GM23338 (cell line): ENCODE measurements around the gene UBE3A. TPM values are rescaled to one million over a fixed set of nuclear protein-coding genes. Genes with fewer than 3 reads are reported as not detected.

Experiments used
- ATAC-seq: fragments of 200-7000 bp; cut with Tn5 transposase; 3 replicates; pipeline ENCODE4 v1.9.1; 2020
- DNase-seq: peaks from one replicate; pipeline ENCODE4 v3.0.0-alpha.2; 2015; ENCODE audit warnings: low spot score
- H2AFZ ChIP-seq: fragments of 200-600 bp; sonication (generic); 2 replicates; pipeline ENCODE4 v1.8.0; 2016; ENCODE audit warnings: antibody characterized with exemption, mild to moderate bottlenecking, moderate library complexity
- H3F3A ChIP-seq: fragments of 200-600 bp; sonication (generic); replicated peaks from 2 replicates; pipeline ENCODE4 v1.8.0; 2017; ENCODE audit warnings: antibody characterized with exemption, mixed run types, low read depth
- H3K27ac ChIP-seq: fragments of 200-600 bp; sonication (generic); 2 replicates; pipeline ENCODE4 v1.6.1; 2016; ENCODE audit warnings: low read depth
- H3K27me3 ChIP-seq: fragments of 200-600 bp; sonication (generic); 2 replicates; pipeline ENCODE4 v1.8.0; 2016; ENCODE audit warnings: mild to moderate bottlenecking, mixed run types, moderate library complexity; ENCODE audit not compliant: insufficient read depth
- H3K36me3 ChIP-seq: fragments of 200-600 bp; sonication (generic); 2 replicates; pipeline ENCODE4 v1.8.0; 2016; ENCODE audit warnings: mild to moderate bottlenecking; ENCODE audit not compliant: insufficient read depth
- H3K4me1 ChIP-seq: fragments of 200-600 bp; sonication (generic); 2 replicates; pipeline ENCODE4 v1.8.0; 2016; ENCODE audit warnings: mild to moderate bottlenecking, moderate library complexity; ENCODE audit not compliant: insufficient read depth
- H3K4me2 ChIP-seq: fragments of 200-600 bp; sonication (generic); 2 replicates; pipeline ENCODE4 v1.7.1; 2017; ENCODE audit warnings: mixed run types
- H3K4me3 ChIP-seq: fragments of 200-600 bp; sonication (generic); 2 replicates; pipeline ENCODE4 v1.6.1; 2016; ENCODE audit warnings: mixed run types
- H3K79me2 ChIP-seq: fragments of 200-600 bp; sonication (generic); replicated peaks from 2 replicates; pipeline ENCODE4 v1.8.0; 2017; ENCODE audit warnings: mild to moderate bottlenecking; ENCODE audit not compliant: insufficient read depth
- H3K9me2 ChIP-seq: fragments of 200-600 bp; sonication (generic); 2 replicates; pipeline ENCODE4 v1.8.0; 2017; ENCODE audit not compliant: insufficient read depth
- H4K20me1 ChIP-seq: fragments of 200-600 bp; sonication (generic); replicated peaks from 2 replicates; pipeline ENCODE4 v1.8.0; 2017; ENCODE audit warnings: mild to moderate bottlenecking; ENCODE audit not compliant: insufficient read depth
- H3K27ac Mint-ChIP-seq: 2 replicates; pipeline ENCODE4 v1.8.0; 2020; ENCODE audit warnings: inconsistent platforms, mild to moderate bottlenecking, moderate library complexity, mixed read lengths
- H3K27me3 Mint-ChIP-seq: 3 replicates; pipeline ENCODE4 v1.8.0; 2022; ENCODE audit warnings: low read depth, mild to moderate bottlenecking, moderate library complexity, mixed read lengths, inconsistent platforms; ENCODE audit not compliant: insufficient read depth, poor library complexity
- H3K36me3 Mint-ChIP-seq: 3 replicates; pipeline ENCODE4 v1.8.0; 2021; ENCODE audit warnings: low read depth, mild to moderate bottlenecking, inconsistent platforms, moderate library complexity, mixed read lengths
- H3K4me1 Mint-ChIP-seq: 3 replicates; pipeline ENCODE4 v1.8.0; 2020; ENCODE audit warnings: mild to moderate bottlenecking, inconsistent platforms, mixed read lengths
- H3K4me3 Mint-ChIP-seq: 3 replicates; pipeline ENCODE4 v1.8.0; 2021; ENCODE audit warnings: moderate library complexity, mild to moderate bottlenecking, inconsistent platforms, mixed read lengths
- H3K9me3 Mint-ChIP-seq: 3 replicates; pipeline ENCODE4 v1.8.0; 2020; ENCODE audit warnings: moderate library complexity, mild to moderate bottlenecking, inconsistent platforms, mixed read lengths
- CREB1 ChIP-seq: fragments of 250-450 bp; sonication (Bioruptor Pico); IDR thresholded peaks from 2 replicates; pipeline ENCODE4 v1.5.0; 2020; ENCODE audit warnings: low read depth, mild to moderate bottlenecking, moderate library complexity
- CTCF ChIP-seq, 2 experiments: fragments of 200-600 bp in 1 of 2; sonication (generic) in 1 of 2; conservative IDR thresholded peaks; 2 replicates each; pipeline versions ENCODE4 v1.5.1 to v1.6.1; 2016 to 2017; ENCODE audit warnings: antibody characterized with exemption in 2 of 2, low read depth in 2 of 2, mild to moderate bottlenecking in 2 of 2, moderate library complexity in 1 of 2
- EZH2 ChIP-seq: fragments of 200-600 bp; sonication (generic); IDR thresholded peaks from one replicate; pipeline ENCODE4 v1.8.0; 2017; ENCODE audit warnings: antibody characterized with exemption, mild to moderate bottlenecking, low read depth; ENCODE audit not compliant: unreplicated experiment
- EZH2phosphoT487 ChIP-seq: fragments of 200-600 bp; sonication (generic); IDR thresholded peaks from one replicate; pipeline ENCODE4 v1.8.1; 2018; ENCODE audit warnings: antibody characterized with exemption; ENCODE audit not compliant: unreplicated experiment
- JUNB ChIP-seq: IDR thresholded peaks from one replicate; pipeline ENCODE4 v1.6.1; 2016; ENCODE audit warnings: antibody characterized with exemption; ENCODE audit not compliant: unreplicated experiment
- NANOG ChIP-seq: IDR thresholded peaks from 2 replicates; pipeline ENCODE4 v1.6.1; 2016; ENCODE audit warnings: antibody characterized with exemption, borderline replicate concordance
- POLR2AphosphoS5 ChIP-seq: IDR thresholded peaks from 2 replicates; pipeline ENCODE4 v1.6.1; 2016; ENCODE audit warnings: antibody characterized with exemption, low read depth
- REST ChIP-seq: IDR thresholded peaks from one replicate; pipeline ENCODE4 v1.6.1; 2018; ENCODE audit warnings: antibody characterized with exemption; ENCODE audit not compliant: unreplicated experiment
- STAT1 ChIP-seq: IDR thresholded peaks from one replicate; pipeline ENCODE4 v1.6.1; 2016; ENCODE audit warnings: antibody characterized with exemption; ENCODE audit not compliant: unreplicated experiment
- ZNF114 ChIP-seq: fragments of 250-450 bp; sonication (Bioruptor Pico); IDR thresholded peaks from 2 replicates; pipeline ENCODE4 v1.5.0; 2020; ENCODE audit warnings: mild to moderate bottlenecking, moderate library complexity
- ZNF331 ChIP-seq: fragments of 250-450 bp; sonication (Bioruptor Pico); IDR thresholded peaks from 2 replicates; pipeline ENCODE4 v1.5.0; 2020; ENCODE audit warnings: low read depth, mild to moderate bottlenecking, moderate library complexity
- ZNF462 ChIP-seq: fragments of 250-450 bp; sonication (Bioruptor Pico); IDR thresholded peaks from 2 replicates; pipeline ENCODE4 v1.5.0; 2020; ENCODE audit warnings: mild to moderate bottlenecking, moderate library complexity
- polyA plus RNA-seq: library from polyadenylated mRNA; unstranded; fragments of >200 nt; fragmentation: Nextera tagmentation; extraction: Ambion mirVana; gene quantifications from 2 replicates; pipeline ENCODE4 v1.2.1, GENCODE V29; 2016
- total RNA-seq: library from RNA; depleted of rRNA; stranded (reverse); fragments of >200 nt; shearing (Covaris generic); gene quantifications from 2 replicates; pipeline ENCODE4 v1.2.3, GENCODE V29; 2014
- TF ChIP-seq, protein P1 (sequence below): IDR thresholded peaks from 2 replicates; pipeline ENCODE4 v1.6.1; 2016; ENCODE audit warnings: antibody characterized with exemption

UBE3A gene
- total and polyA plus RNA-seq, 2 experiments from 2014 or later, result 96.1 to 150 TPM

GRCh38 chr15:25446076-25446475 is 7.3 kb upstream of the UBE3A start:
- Histone ChIP-seq H3F3A (no peaks in the 10 kb centered on the region), H3K79me2 (no peaks in the 10 kb centered on the region), H3K4me1 (no peaks in the 10 kb centered on the region), H2AFZ (no peak overlapping the region), H3K4me3 (no peak overlapping the region), H3K4me2 (no peak overlapping the region), H3K27me3 (no peaks in the 10 kb centered on the region), H3K27ac (no peak overlapping the region), H3K9me2 (no peaks in the 10 kb centered on the region), H3K36me3 (peaks cover under 1% of the 10 kb centered on the region; the same call in 1 of the 2 replicates), H4K20me1 (no peaks in the 10 kb centered on the region)
- Mint-ChIP-seq H3K27me3 (peaks cover 2% of the 10 kb centered on the region), H3K4me3 (no peak overlapping the region), H3K9me3 (peaks cover 8% of the 10 kb centered on the region; the same call in 1 of the 3 replicates), H3K36me3 (no peaks in the 10 kb centered on the region; the same call in 2 of the 3 replicates), H3K27ac (no peak overlapping the region), H3K4me1 (no peaks in the 10 kb centered on the region)
- no peak for ATAC-seq
- TF ChIP-seq CREB1 (CRISPR knock-in tag), result no peak
- TF ChIP-seq ZNF462, result no peak
- TF ChIP-seq NANOG, result no peak
- no peak for TF ChIP-seq ZNF114 (CRISPR knock-in tag)
- no peak for TF ChIP-seq CTCF (conservative IDR thresholded peaks at IDR 0.05; ENCODE audit: low read depth in 2 of 2)
- no peak for TF ChIP-seq STAT1
- no peak for TF ChIP-seq JUNB
- TF ChIP-seq, protein P1, sequence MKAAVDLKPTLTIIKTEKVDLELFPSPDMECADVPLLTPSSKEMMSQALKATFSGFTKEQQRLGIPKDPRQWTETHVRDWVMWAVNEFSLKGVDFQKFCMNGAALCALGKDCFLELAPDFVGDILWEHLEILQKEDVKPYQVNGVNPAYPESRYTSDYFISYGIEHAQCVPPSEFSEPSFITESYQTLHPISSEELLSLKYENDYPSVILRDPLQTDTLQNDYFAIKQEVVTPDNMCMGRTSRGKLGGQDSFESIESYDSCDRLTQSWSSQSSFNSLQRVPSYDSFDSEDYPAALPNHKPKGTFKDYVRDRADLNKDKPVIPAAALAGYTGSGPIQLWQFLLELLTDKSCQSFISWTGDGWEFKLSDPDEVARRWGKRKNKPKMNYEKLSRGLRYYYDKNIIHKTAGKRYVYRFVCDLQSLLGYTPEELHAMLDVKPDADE, result no peak
- TF ChIP-seq REST, result no peak
- no peak for TF ChIP-seq POLR2AphosphoS5
- TF ChIP-seq EZH2, result no peak
- TF ChIP-seq EZH2phosphoT487, result no peak
- TF ChIP-seq ZNF331 (CRISPR knock-in tag), result no peak
- no peak for DNase-seq
